Measurements from ENCODE around the gene GRM4.

Gene GRM4

GRCh38 chr6:34143196-34143883, 2.5 kb downstream of the GRM4 start:
- DNase-seq (ENCODE audit: low read depth in 4 of 4, low spot score in 1 of 4): no peak

GRCh38 chr6:34142061-34142998, 3.6 kb downstream of the GRM4 start:
- no peak for DNase-seq (ENCODE audit: low read depth in 4 of 4, low spot score in 1 of 4)

DNA sequence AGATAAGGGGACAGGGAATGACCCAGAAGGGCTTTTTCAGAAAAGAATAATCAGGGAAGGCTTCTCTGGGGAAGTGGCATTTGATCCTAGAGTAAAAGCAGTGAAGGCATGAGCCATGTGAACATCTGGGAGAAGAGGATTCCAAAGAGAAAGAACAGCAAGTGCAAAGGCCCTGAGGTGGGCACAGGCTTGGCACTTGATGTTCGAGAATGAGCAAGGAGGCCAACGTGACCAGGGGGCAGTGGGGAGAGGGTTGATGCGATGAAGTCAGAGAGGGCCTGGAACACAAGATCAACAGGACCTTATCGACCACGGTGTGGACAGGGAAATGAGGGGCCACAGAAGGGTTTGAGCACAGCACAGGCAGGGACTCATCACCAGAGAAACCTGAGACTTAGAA, 5.8 kb downstream of the GRM4 start:
- no peak for DNase-seq (ENCODE audit: low read depth in 4 of 4, low spot score in 1 of 4)

DNA sequence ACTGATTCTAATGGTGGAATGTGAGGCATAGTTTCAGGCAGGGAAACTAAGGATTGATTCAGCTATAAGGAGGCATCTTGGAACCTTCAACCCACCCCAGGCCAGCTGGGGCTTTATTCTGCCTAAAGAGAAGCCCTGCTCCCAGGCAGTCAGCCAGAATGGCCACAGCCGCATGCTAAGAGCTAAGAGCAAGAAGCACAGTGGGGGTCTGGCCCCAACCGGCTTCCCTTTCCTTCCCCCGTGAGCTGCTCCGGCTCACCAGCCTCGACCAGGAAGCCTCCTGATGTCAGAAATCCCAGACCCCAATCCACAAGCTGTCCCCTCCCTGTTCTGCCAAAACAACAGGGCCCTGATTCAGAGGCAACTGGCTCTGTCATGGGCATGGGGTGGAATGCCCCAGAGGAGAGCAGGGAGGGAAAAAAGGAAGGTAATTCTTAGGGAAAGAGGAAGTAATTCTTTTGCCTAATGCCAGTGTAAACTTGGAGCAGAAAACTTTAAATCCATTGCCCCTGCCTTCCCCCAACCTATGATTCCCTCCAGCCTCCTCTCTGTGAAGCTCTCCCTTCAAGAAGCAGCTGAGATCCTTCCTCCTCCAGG, 6.9 kb downstream of the GRM4 start:
- DNase-seq (ENCODE audit: low read depth in 4 of 4, low spot score in 1 of 4): no peak

DNA sequence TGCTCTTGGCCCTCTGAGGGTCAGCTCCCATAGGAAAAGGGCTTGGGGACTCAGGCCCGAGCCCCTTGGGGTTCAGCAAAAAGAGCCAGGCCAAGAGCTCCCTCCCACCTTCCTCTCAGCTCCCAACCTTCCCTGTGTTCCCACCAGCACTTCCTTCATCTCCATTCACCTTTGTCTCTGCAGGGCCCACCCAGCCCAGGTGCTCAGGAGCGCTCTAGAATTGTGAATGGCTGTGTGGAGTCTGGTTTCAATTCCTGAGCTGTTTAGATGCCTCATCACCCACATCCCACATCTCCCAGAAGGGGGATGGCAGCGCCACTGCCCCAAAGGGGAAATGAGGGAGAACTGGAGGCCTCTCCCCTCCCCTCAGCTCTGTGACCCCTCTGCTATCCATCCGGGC, 7.7 kb downstream of the GRM4 start:
- DNase-seq (ENCODE audit: low read depth in 4 of 4, low spot score in 1 of 4): no peak

GRCh38 chr6:34135541-34135940, 10.3 kb downstream of the GRM4 start:
- no peak for DNase-seq (ENCODE audit: low read depth in 4 of 4, low spot score in 1 of 4)

DNA sequence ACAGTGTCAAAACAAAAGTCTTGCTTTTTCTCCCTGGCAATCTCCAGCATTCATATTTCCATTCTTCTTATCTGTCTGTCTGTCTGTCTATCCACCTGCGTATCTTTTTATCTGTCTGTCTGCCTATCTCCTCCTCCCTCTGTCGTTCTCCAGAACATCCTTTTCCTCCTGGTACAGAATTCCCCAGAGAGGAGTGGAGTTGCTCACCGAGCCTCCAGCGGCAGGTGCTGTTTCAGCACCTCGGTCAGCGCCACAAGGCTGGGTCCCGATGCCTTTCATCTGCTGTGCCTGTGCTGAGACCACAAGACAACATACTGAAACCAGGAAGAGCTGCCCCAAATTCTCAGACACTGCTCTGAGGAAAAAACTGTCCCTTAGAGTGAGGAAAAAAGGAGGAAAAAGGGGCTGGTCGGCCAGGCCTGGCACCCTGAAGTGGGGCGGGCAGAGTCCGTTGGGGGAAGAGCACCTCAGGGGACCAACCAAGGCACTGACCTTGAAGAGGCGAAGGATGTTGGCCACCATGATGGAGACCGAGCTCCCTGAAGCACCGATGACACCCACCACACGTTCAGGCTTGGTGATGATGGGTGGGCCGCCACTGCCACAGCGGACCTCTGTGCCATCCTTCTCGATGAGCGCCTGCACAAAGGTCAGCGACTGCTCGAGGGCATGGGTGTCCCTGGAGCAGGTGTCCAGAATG, 13.3 kb downstream of the GRM4 start:
- no peak for DNase-seq (ENCODE audit: low read depth in 4 of 4, low spot score in 1 of 4)

GRCh38 chr6:34131326-34132290, 14.3 kb downstream of the GRM4 start:
- no peak for DNase-seq (ENCODE audit: low read depth in 4 of 4, low spot score in 1 of 4)

GRCh38 chr6:34130862-34131261, 15.0 kb downstream of the GRM4 start:
- DNase-seq (ENCODE audit: low read depth in 4 of 4, low spot score in 1 of 4): no peak

DNA sequence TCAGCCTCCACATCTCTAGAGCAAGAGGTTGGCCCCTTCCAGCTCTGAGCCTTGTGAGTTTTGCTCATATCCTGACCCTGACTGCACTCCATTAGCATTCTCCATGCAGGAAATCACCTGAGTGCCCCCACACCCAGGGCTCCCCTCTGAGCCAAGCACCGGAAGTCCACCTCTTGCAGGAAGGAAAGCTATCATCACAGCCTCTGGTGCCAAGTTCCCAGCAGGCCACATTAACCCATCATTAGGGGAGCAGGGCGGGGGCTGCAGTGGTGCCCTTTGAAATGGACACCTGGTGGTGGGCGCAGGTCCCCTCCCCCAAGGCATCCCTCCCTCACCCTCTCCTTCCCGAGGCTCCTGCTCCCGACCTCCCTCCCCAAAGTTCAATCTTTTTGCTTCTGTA, 16.1 kb downstream of the GRM4 start:
- no peak for DNase-seq (ENCODE audit: low read depth in 4 of 4, low spot score in 1 of 4)

GRCh38 chr6:34128045-34128444, 17.8 kb downstream of the GRM4 start:
- DNase-seq (ENCODE audit: low read depth in 4 of 4, low spot score in 1 of 4): no peak

DNA sequence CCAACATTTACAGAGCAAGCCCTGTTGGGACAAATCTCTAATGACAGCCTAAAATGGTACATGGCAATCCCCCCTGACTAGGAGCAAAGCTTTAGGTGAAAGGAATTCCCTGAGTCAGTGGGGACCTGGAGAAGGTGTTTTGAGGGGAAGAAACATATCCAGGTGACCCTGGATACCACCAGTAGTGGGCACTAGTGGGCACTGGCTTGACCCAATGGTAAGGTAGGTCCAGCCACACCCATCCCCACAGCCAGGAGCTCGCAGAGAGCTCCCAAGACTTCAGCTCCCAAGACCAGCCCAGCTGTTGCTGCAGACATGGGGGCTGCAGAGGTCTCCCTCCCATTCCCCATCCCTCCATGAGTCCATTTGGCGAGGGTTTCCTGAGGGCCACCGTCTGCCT, 19.5 kb downstream of the GRM4 start:
- no peak for DNase-seq (ENCODE audit: low read depth in 4 of 4, low spot score in 1 of 4)

DNA sequence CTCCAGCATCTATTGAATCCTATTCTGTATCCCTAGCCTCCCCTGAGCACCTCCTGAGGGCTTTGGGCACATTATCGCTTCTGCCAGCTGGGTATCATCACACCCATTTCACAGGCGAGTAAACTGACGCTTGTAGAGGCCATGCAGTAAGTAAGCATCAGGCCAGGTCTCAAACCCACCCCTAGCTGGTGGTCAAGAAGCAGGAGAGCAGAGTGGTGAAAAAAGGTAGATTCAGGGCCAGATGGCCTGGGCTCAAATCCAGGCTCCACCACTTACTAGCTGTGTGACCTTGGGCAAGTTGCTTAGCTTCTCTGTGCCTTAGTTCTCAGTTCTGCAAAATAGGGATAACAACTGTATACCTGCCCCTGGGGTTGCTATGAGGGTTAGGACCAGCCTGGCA, 19.9 kb downstream of the GRM4 start:
- no peak for DNase-seq (ENCODE audit: low read depth in 4 of 4, low spot score in 1 of 4)

DNA sequence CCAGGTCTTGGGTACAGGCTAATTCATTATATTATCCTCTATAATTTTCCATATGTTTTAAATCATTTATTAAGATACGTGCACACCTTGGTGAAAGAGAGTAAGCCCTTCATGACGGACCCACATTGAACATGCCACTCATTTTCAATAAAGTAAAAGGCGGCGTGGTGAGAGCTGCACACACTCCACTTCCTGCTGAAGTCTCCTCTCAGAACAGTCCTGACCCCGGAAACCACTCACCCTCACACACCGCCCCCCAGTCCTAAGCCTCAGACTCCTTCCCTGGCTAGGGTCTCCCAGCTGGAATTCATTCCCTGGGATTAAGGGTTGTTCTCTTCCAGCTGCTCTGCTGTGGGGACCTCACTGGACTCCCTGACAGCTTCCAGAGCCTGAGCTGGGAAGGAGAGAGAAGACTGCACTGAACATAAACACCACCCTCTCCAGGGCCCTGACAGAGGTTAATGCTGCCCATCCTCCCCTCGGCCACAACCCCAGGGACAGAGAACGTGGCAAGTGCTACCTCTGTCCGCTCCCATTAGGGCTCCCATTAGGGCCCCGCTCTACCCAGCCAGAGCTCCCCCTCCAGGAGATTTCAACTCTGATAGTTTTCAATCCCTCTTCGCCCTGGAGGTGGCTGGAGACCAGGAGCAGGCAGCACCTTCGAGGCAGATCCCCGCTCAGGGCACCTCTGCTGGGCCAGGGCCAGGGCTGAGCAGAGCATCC, 24.8 kb downstream of the GRM4 start:
- no peak for DNase-seq (ENCODE audit: low read depth in 4 of 4, low spot score in 1 of 4)

- no peak for DNase-seq (ENCODE audit: low read depth in 4 of 4, low spot score in 1 of 4)
These were observed 30.0 kb downstream of the GRM4 start for GRCh38 chr6:34115915-34116314.

- peak in 1 of 4 experiments; percentile 5 for DNase-seq (ENCODE audit: low read depth in 4 of 4, low spot score in 1 of 4)
These were observed 30.5 kb downstream of the GRM4 start for GRCh38 chr6:34115403-34115795.

DNA sequence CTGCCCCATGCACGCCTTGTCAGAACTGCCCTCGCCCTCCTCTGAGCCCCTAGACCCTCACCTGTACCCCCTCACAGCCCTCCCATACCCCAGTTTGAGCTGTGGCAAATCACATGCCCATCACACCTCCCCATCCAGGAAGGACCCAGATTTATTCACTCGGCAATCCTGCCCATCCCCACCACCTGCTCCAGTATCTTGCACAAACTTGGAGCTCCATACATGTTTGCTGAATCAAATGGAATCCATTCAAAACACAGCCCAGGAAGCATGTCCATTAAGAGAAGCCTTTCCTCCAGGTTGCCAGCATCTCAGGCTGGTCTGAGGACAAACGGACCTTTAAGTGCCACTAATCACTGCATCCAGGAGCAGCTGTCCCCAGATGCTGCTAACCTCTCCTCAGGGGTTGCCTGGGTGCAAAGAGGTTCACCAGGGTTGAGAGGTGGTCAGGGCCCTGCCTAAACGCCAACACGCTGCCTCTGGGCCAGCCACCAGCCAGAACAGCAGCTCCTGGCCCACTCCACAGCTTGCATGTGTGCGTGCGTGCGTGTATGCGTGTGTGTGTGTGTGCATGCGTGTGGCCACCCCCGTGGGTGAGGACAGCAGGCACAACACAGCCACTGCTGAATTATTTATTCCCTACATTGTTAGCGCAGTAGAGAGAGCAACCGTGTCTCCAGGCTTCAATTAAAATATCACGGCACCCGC, 31.0 kb downstream of the GRM4 start:
- DNase-seq (ENCODE audit: low read depth in 4 of 4, low spot score in 1 of 4): no peak

- no peak for DNase-seq (ENCODE audit: low read depth in 4 of 4, low spot score in 1 of 4)
These were observed 32.4 kb downstream of the GRM4 start for GRCh38 chr6:34113532-34113931.

GRCh38 chr6:34112126-34112525, 33.8 kb downstream of the GRM4 start:
- no peak for DNase-seq (ENCODE audit: low read depth in 4 of 4, low spot score in 1 of 4)

Data from stimulated activated CD4-positive, alpha-beta T cell treated with anti-CD3 and anti-CD28 coated beads, Interleukin-1b, Interleukin-23, amount 100 ng/mL, for 24 hours (primary cell).